GM21528 (cell line): Measurements from ENCODE around the gene ALKBH4.
A peak's percentile ranks its signal among the peaks of the same experiment; 100 is the strongest.
"Not testable (repeated sequence)": the region's sequence is repeated elsewhere in the genome, so short reads cannot be mapped to it uniquely, and the experiment has no call there.

Experiments used
- ATAC-seq: cut with Tn5 transposase; IDR thresholded peaks from one replicate; pipeline ENCODE4 v1.9.1; 2021; ENCODE audit warnings: mild to moderate bottlenecking, moderate library complexity; ENCODE audit not compliant: unreplicated experiment, low FRiP score

Gene ALKBH4

GRCh38 chr7:102456327-102456726 is 8.3 kb downstream of the ALKBH4 start:
- no peak for ATAC-seq

- no peak for ATAC-seq
Observed at GRCh38 chr7:102455596-102455995, 9.1 kb downstream of the ALKBH4 start.

GRCh38 chr7:102454932-102455331 is 9.7 kb downstream of the ALKBH4 start:
- ATAC-seq = not testable (repeated sequence)

GRCh38 chr7:102454468-102454867 is 10.2 kb downstream of the ALKBH4 start:
- ATAC-seq = no peak

GRCh38 chr7:102453319-102453718 is 11.3 kb downstream of the ALKBH4 start:
- no peak for ATAC-seq

GRCh38 chr7:102452451-102452850 is 12.2 kb downstream of the ALKBH4 start:
- no peak for ATAC-seq

- ATAC-seq = no peak
Observed at GRCh38 chr7:102451371-102452054, 13.2 kb downstream of the ALKBH4 start.

GRCh38 chr7:102450242-102450641 is 14.4 kb downstream of the ALKBH4 start:
- ATAC-seq = no peak

GRCh38 chr7:102449136-102449535 is 15.5 kb downstream of the ALKBH4 start:
- no peak for ATAC-seq

- no peak for ATAC-seq
Observed at GRCh38 chr7:102447311-102447710, 17.4 kb downstream of the ALKBH4 start.

- ATAC-seq = no peak
Observed at GRCh38 chr7:102446387-102447156, 18.1 kb downstream of the ALKBH4 start.

- ATAC-seq = no peak
Observed at GRCh38 chr7:102445674-102446071, 19.0 kb downstream of the ALKBH4 start.

GRCh38 chr7:102444961-102445673 is 19.5 kb downstream of the ALKBH4 start:
- peak; percentile 49 for ATAC-seq

- ATAC-seq = no peak
Observed at GRCh38 chr7:102439963-102440795, 24.5 kb downstream of the ALKBH4 start.

- ATAC-seq = no peak
Observed at GRCh38 chr7:102436118-102436517, 28.5 kb downstream of the ALKBH4 start.

- ATAC-seq = no peak
Observed at GRCh38 chr7:102434039-102434486, 30.6 kb downstream of the ALKBH4 start.

- ATAC-seq = peak; percentile 55
Observed at GRCh38 chr7:102433219-102434038, 31.2 kb downstream of the ALKBH4 start, which contains the start of gene ORAI2. ORAI2 (plus strand) TSS chr7:102433575; CDS start chr7:102438957, 5,382 bp downstream.

GRCh38 chr7:102432442-102433218 is 32.0 kb downstream of the ALKBH4 start:
- ATAC-seq = peak; percentile 34
